Peyer's patch (tissue), 4 donors: ENCODE results near the gene RAD54L. TPM values are rescaled to one million over a fixed set of nuclear protein-coding genes. Genes with fewer than 3 reads are reported as not detected.

ENCODE experiments used
- DNase-seq, 3 donors: peaks; one replicate each; pipeline ENCODE4 v3.0.0-alpha.2; 2017 to 2019
- H3K27ac ChIP-seq, 4 donors: fragments of 200-600 bp; sonication (generic); one replicate each; pipeline ENCODE4 v1.5.1; 2016 to 2019
- H3K27me3 ChIP-seq, 2 donors: fragments of 200-600 bp; sonication (generic); one replicate each; pipeline ENCODE4 v1.5.1; 2019
- H3K36me3 ChIP-seq, 3 donors: fragments of 200-600 bp; sonication (generic); one replicate each; pipeline ENCODE4 v1.5.1; 2016 to 2019
- H3K4me1 ChIP-seq, 4 donors: fragments of 200-600 bp; sonication (generic); one replicate each; pipeline ENCODE4 v1.5.1; 2016 to 2019
- H3K4me3 ChIP-seq, 4 donors: fragments of 200-600 bp; sonication (generic); 1 replicate in 3 of 4; 2 replicates in 1 of 4; pipeline ENCODE4 v1.5.1; 2016 to 2019; ENCODE audit warnings: mild to moderate bottlenecking in 1 of 4
- H3K9me3 ChIP-seq, 4 donors: fragments of 200-600 bp; sonication (generic); one replicate each; pipeline ENCODE4 v1.5.1; 2016 to 2019; ENCODE audit warnings: mild to moderate bottlenecking in 1 of 4
- POLR2A ChIP-seq, 2 donors: fragments of 450-650 bp; IDR thresholded peaks; one replicate each; pipeline ENCODE4 v1.5.1; 2017; ENCODE audit warnings: antibody characterized with exemption in 2 of 2, mild to moderate bottlenecking in 2 of 2, moderate library complexity in 2 of 2
- total RNA-seq, 4 donors: library from RNA; depleted of rRNA; stranded (reverse); fragments of >200 nt; gene quantifications; one replicate each; pipeline ENCODE4 v1.1.0, GENCODE V29; 2016
- TF ChIP-seq, protein P1 (sequence below), 6 experiments: fragments of 450-650 bp in 4 of 6; fragments of 200-600 bp in 2 of 6; sonication (generic) in 1 of 6; IDR thresholded peaks; one replicate each; pipeline ENCODE4 v1.5.1; 2017 to 2019; ENCODE audit warnings: antibody characterized with exemption in 6 of 6, mild to moderate bottlenecking in 3 of 6, moderate library complexity in 1 of 6

RAD54L gene
- 10 to 100 TPM in 2 of 4 donors, 1 to 10 TPM in 2; 3.9 to 71.8 (median 10.3) TPM for total RNA-seq

DNA sequence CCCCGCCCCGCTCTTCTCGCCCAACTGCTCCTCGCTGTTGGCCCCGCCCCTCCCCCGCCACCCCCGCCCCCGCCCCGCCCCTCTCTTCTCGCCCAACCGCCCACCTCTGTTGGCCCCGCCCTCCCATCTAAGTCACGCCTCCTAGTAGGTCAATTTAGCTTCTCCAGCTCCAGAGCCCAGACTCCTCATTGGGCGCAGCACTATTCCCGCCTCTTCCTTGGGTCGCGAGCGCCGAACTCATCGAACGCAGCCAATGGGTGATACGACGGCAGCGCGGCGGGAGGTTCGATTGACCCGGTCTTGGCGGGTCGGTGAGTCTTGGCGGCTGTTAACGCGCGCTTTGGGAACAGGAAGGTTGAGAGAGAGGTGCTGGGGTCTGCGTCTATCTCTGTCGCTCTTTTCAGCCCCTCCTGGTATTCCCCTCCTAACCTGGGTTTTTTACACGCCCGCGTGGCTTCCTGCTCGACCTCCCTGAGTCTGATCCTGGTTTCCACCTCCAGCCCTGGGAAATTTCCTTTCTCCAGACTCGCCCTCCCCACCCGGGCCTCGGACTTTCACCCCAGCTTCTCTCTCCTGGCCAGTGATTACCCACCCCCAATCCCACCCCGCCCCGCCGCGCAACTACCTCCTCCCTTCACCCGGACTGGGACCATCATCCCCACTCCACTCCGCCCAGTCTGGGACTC is at the start of gene RAD54L:
RAD54L (plus strand) TSS at position 328 of the 686 bp plus-strand sequence. CDS start 643 bp downstream, outside the sequence.
- H3K27ac ChIP-seq = peak within 1 kb of the TSS; percentile 44 to 83 (median 52)
- peaks cover 0 to 15% (median 3%) of the 10 kb centered on the region in 4 donors for H3K4me1 ChIP-seq
- TF ChIP-seq POLR2A (IDR thresholded peaks at IDR 0.05) = no peak
- TF ChIP-seq, protein P1, sequence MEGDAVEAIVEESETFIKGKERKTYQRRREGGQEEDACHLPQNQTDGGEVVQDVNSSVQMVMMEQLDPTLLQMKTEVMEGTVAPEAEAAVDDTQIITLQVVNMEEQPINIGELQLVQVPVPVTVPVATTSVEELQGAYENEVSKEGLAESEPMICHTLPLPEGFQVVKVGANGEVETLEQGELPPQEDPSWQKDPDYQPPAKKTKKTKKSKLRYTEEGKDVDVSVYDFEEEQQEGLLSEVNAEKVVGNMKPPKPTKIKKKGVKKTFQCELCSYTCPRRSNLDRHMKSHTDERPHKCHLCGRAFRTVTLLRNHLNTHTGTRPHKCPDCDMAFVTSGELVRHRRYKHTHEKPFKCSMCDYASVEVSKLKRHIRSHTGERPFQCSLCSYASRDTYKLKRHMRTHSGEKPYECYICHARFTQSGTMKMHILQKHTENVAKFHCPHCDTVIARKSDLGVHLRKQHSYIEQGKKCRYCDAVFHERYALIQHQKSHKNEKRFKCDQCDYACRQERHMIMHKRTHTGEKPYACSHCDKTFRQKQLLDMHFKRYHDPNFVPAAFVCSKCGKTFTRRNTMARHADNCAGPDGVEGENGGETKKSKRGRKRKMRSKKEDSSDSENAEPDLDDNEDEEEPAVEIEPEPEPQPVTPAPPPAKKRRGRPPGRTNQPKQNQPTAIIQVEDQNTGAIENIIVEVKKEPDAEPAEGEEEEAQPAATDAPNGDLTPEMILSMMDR (IDR thresholded peaks at IDR 0.05) = no peak
- H3K27me3 ChIP-seq = no peaks in the 10 kb centered on the region
- H3K9me3 ChIP-seq = no peaks in the 10 kb centered on the region
- H3K36me3 ChIP-seq = no peaks in the 10 kb centered on the region
- DNase-seq = peak; percentile 98 to 99 (median 98)
- H3K4me3 ChIP-seq = peak within 1 kb of the TSS; percentile 46 to 69 (median 61)

DNA sequence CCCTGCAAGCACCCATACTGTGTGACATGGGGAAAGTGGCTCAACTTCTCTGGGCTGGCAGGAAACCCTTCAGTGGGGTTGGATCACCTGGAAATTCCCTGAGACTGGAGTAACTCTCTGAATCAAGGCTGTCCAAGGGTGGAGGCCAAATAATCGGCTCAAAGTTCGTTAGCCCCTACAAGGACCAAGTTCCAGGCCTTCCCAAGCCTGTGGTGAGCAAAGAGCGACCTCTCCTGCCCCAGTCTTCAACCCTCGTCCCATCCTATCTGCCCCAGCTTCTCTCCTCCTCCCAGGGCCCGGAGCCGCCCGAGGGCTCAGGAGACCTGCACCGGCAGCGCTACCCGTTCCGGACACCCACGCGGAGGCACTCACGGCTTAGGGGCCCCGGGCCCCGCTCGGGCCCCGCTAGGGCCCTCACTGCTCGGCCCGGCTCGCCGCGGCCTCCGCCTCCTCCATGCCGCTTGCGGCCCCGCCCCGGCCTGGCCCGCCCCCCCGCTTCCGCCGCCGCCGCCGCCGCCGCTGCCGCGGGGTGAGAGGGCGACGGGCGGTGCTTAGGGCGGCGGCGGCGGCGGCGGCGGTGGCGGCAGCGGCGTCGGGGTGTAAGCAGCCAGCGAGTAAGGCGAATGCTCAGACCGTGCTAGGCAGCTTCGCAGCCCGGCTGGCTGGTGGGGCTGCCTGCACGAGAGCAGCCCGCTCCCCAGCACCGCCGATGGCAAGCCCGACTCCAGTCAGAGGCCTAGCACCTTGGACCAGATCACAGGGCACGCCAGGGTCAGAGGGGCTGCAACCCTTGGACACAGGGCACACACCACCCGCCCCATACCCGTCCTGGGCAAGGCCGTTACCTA is 49.4 kb upstream of the RAD54L start, which contains the start of gene POMGNT1:
POMGNT1 (minus strand) TSS at position 471 of the 848 bp plus-strand sequence. CDS start 613 bp downstream, outside the sequence.
- peaks cover 6 to 17% (median 12%) of the 10 kb centered on the region in 4 donors for H3K4me1 ChIP-seq

DNA sequence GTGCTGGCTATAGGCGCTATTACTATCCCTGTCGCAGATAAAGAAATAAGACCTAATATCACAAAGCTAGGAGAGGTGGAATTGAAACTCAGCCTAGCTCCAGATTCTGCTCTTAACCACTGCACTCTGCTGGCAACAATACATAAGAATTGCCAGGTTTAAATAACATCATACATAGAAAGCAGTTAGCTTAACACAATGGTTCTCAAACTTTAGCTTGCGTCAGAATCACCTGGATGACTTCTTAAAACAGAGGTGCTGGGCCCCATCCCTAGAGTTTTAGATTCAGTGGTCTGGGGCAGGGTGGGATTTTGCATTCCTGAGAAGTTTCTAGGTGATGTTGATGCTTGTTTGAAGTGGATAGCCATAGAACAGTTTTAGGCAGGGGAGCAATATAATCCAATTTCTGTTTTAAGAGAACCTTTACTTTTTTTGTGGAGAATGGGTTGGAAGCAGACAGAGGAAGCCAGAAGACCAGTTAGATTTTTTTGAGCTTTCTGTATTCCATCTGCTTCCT is 48.3 kb upstream of the RAD54L start:
- peak overlapping the region in 3 of 4 donors; percentile 69 to 92 (median 71) for H3K4me3 ChIP-seq
- H3K4me1 ChIP-seq = peaks cover 6 to 19% (median 13%) of the 10 kb centered on the region in 4 donors
- peak in 1 of 3 donors; percentile 14 for DNase-seq
- H3K36me3 ChIP-seq = peaks cover 0 to 15% (median 0%) of the 10 kb centered on the region in 3 donors
- no peaks in the 10 kb centered on the region for H3K9me3 ChIP-seq
- no peak for TF ChIP-seq POLR2A (IDR thresholded peaks at IDR 0.05)
- TF ChIP-seq, protein P1 (IDR thresholded peaks at IDR 0.05) = no peak
- no peaks in the 10 kb centered on the region for H3K27me3 ChIP-seq
- H3K27ac ChIP-seq = peak overlapping the region in 1 of 4 donors; percentile 84

More for the DNA sequence above, 49.4 kb upstream of the RAD54L start, which contains the start of gene POMGNT1:
- TF ChIP-seq, protein P1 (IDR thresholded peaks at IDR 0.05) = peak in 2 of 6 experiments; percentile 18 to 45
- TF ChIP-seq POLR2A (IDR thresholded peaks at IDR 0.05) = peak; percentile 61 to 66
- Histone ChIP-seq H3K36me3 (peaks cover 0 to 25% (median 0%) of the 10 kb centered on the region in 3 donors), H3K27me3 (no peaks in the 10 kb centered on the region), H3K4me3 (peak within 1 kb of the TSS; percentile 67 to 92 (median 70)), H3K27ac (peak within 1 kb of the TSS; percentile 69 to 93 (median 77)), H3K9me3 (no peaks in the 10 kb centered on the region)
- DNase-seq = peak; percentile 58 to 89 (median 83)

DNA sequence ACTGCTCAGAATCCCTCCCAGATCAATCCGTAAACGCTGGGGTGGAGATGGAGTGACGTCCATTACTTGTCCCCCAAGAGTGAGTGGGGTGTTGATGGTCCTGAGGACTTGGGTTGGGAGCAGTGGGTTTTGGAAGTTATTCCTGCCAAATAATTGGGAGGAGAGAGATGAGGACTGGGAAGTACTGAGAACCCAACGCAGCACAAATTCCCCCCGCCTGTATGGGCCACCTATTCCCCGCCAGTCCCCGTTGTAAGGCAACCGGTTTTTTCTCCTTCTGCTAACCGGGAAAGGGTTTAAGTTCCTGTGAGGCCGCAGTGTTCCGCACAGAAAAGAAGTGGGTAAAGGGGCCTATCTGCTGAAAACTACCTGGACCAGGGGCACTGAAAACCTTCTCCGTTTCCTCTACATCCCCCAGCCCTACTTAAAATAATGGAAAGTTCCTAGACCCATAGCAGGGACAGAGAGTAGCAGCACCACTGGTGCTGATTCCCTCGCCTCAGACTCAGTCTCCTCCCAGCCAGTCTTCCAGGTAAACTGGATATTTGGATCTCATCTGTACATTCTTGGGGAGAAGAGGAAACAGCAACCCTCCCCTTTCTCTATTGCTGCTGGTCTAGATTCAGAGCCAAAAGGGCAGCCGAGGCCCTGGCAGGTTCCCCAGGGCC is 43.7 kb upstream of the RAD54L start:
- Histone ChIP-seq H3K27ac (peak overlapping the region; percentile 42 to 77 (median 54)), H3K27me3 (no peaks in the 10 kb centered on the region), H3K4me1 (peaks cover 0 to 13% (median 5%) of the 10 kb centered on the region in 4 donors), H3K4me3 (peak overlapping the region; percentile 43 to 70 (median 54)), H3K9me3 (no peaks in the 10 kb centered on the region), H3K36me3 (no peaks in the 10 kb centered on the region)
- no peak for TF ChIP-seq POLR2A (IDR thresholded peaks at IDR 0.05)
- TF ChIP-seq, protein P1 (IDR thresholded peaks at IDR 0.05) = no peak
- peak in 1 of 3 donors; percentile 26 for DNase-seq

DNA sequence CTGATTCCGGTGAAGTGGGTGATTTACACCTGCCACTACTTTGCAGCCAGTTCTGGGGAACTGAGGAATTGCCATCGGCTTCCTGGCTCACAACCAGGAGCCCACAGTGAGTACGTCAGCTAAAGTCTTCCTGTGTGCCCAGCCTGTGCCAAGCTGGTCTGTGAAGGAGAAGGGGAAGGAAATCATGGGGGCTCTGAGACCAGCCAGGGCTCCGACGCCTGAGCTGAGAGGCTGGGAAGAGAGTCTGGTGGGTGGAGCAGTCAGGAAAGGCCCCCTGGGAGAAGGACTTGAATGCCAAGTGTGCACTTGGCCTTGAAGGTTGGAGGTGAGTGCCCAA is 43.2 kb upstream of the RAD54L start:
- peaks cover 0 to 9% (median 3%) of the 10 kb centered on the region in 4 donors for H3K4me1 ChIP-seq
- no peak for DNase-seq
- TF ChIP-seq, protein P1 (IDR thresholded peaks at IDR 0.05) = no peak
- TF ChIP-seq POLR2A (IDR thresholded peaks at IDR 0.05) = no peak
- no peaks in the 10 kb centered on the region for H3K9me3 ChIP-seq
- H3K36me3 ChIP-seq = no peaks in the 10 kb centered on the region
- peak overlapping the region in 2 of 4 donors; percentile 45 to 63 for H3K27ac ChIP-seq
- H3K4me3 ChIP-seq = peak overlapping the region in 3 of 4 donors; percentile 43 to 70 (median 61)
- no peaks in the 10 kb centered on the region for H3K27me3 ChIP-seq
